NCI-H510A (cell line): Measurements from ENCODE around the gene NUAK2.
A peak's percentile ranks its signal among the peaks of the same experiment; 100 is the strongest.

Experiments
- DNase-seq: peaks from one replicate; lab custom pipeline; 2025; lab: John Stamatoyannopoulos, UW

NUAK2 gene

GRCh38 chr1:205256951-205257625, 64.5 kb downstream of the NUAK2 start:
- no peak for DNase-seq

- DNase-seq: peak; percentile 52
Observed at GRCh38 chr1:205255941-205256780, 65.4 kb downstream of the NUAK2 start.
